HG03064 (cell line): ENCODE data around the gene SDF2L1.
"Not testable (repeated sequence)": the region's sequence is repeated elsewhere in the genome, so short reads cannot be mapped to it uniquely, and the experiment has no call there.

Experiments
- ATAC-seq: cut with Tn5 transposase; IDR thresholded peaks from one replicate; pipeline ENCODE4 v1.9.1; 2021; ENCODE audit warnings: low read depth; ENCODE audit not compliant: unreplicated experiment

Gene SDF2L1

GRCh38 chr22:21641789-21642583 lies at the start of gene SDF2L1:
SDF2L1 (plus strand) TSS chr22:21642302; CDS start chr22:21642337, 35 bp downstream.
- ATAC-seq: peak; percentile 86

- ATAC-seq: no peak
These were observed 49.7 kb upstream of the SDF2L1 start for GRCh38 chr22:21592422-21592821.

- no peak for ATAC-seq
These were observed 48.5 kb upstream of the SDF2L1 start for GRCh38 chr22:21593406-21594232.

- ATAC-seq: no peak
These were observed 47.1 kb upstream of the SDF2L1 start for GRCh38 chr22:21594865-21595452.

- ATAC-seq: not testable (repeated sequence)
These were observed 45.6 kb upstream of the SDF2L1 start for GRCh38 chr22:21596356-21597135.

- no peak for ATAC-seq
These were observed 43.8 kb upstream of the SDF2L1 start for GRCh38 chr22:21598302-21598701.

GRCh38 chr22:21599053-21599893 lies 42.8 kb upstream of the SDF2L1 start:
- ATAC-seq: no peak

GRCh38 chr22:21602579-21602978 lies 39.5 kb upstream of the SDF2L1 start:
- ATAC-seq: no peak

GRCh38 chr22:21603973-21604372 lies 38.1 kb upstream of the SDF2L1 start:
- ATAC-seq: no peak

GRCh38 chr22:21605887-21606564 lies 36.1 kb upstream of the SDF2L1 start:
- ATAC-seq: no peak

- no peak for ATAC-seq
These were observed 35.3 kb upstream of the SDF2L1 start for GRCh38 chr22:21606775-21607174.

- not testable (repeated sequence) for ATAC-seq
These were observed 32.4 kb upstream of the SDF2L1 start for GRCh38 chr22:21609556-21610157.

- ATAC-seq: no peak
These were observed 30.7 kb upstream of the SDF2L1 start for GRCh38 chr22:21611210-21611977.

- no peak for ATAC-seq
These were observed 29.2 kb upstream of the SDF2L1 start for GRCh38 chr22:21612858-21613257.

- no peak for ATAC-seq
These were observed 28.4 kb upstream of the SDF2L1 start for GRCh38 chr22:21613553-21614233.

GRCh38 chr22:21615731-21616130 lies 26.4 kb upstream of the SDF2L1 start:
- ATAC-seq: no peak

GRCh38 chr22:21617337-21617736 lies 24.8 kb upstream of the SDF2L1 start:
- ATAC-seq: not testable (repeated sequence)
